Frontal cortex (tissue), 4 donors: Measurements from ENCODE around the gene PPOX. TPM values are rescaled to one million over a fixed set of nuclear protein-coding genes. Genes with fewer than 3 reads are reported as not detected.

Experiments used
- DNase-seq, 2 donors: peaks; one replicate each; pipeline ENCODE4 v3.0.0; 2012; ENCODE audit warnings: low spot score in 2 of 2
- FAIRE-seq: peaks from 2 replicates; lab custom pipeline; 2012; peaks lifted over from hg19 to GRCh38; lab: Jason Lieb, UNC
- total RNA-seq: library from RNA; depleted of rRNA; stranded (reverse); fragments of >200 nt; gene quantifications from one replicate; pipeline ENCODE4 v1.2.3, GENCODE V29; 2014
- donor health status: control.
- donor health status: control.
- donor health status: control.

The PPOX gene
- total RNA-seq, 1 donor from 2014 or later, result 26.5 TPM

DNA sequence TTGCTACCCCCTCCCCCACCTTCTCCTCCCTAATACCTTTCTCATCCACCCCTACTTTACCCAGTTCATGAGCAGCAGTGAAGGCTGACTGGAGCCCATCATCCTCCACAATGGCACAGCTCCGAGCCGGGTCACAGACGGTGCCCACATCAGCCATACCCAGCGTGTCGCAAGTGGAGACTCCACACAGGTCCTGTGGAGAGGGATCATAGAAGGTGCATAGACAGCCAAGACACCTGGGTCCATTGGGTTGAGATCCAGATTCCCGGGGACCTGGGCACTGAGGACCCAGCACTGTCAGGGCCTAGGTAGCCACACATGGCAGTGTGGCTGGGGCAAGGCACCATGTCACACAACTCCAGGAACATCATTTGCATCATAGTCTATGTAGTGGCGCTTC, 29.9 kb downstream of the PPOX start:
- no peak for DNase-seq
- FAIRE-seq, result no peak

DNA sequence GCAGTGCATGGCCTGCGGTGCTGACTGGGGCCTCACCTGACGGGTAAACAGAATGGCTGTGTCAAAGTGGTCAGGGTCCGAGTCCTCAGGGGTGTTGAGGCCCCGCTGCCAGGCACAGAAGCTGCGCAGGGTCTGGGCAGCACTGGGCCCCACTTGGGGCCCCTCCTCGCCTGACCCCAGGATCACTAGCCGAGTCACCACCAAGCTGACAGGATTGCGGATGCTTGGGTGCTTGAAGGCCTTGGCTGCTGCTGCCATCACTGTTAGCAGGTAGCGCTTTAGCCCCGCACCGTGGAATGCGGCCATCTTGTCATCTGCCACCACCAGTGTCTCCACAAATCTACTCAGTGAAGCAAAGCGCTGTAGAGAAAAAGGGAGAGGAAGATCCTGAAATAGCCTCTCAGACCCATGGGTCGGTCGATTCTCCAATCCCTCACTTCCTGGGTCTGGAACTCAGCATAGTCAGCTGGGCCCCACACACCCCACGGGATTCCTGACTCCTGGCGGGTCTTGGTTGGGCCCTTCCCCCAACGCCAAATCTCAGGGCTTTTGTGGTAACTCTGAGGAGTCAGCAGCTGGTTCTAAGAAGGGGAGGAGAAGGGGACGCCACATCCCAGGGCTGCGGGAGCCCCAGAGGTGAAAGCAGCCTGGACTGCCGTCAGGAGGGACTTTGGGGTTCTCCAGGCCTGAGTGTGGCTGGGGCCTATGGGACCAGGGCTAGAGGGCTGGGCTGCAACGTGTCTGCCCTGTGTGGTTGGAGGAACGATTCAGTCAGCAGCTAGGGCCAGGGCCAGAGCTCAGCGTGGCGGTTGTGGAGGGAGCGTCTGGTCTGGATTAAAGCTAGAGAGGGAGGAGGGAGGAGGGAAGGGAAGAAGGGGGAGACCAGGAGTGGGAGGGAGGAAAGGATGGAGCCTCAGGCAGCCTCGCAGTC, 30.6 kb downstream of the PPOX start:
- FAIRE-seq (no peak), DNase-seq (no peak)

DNA sequence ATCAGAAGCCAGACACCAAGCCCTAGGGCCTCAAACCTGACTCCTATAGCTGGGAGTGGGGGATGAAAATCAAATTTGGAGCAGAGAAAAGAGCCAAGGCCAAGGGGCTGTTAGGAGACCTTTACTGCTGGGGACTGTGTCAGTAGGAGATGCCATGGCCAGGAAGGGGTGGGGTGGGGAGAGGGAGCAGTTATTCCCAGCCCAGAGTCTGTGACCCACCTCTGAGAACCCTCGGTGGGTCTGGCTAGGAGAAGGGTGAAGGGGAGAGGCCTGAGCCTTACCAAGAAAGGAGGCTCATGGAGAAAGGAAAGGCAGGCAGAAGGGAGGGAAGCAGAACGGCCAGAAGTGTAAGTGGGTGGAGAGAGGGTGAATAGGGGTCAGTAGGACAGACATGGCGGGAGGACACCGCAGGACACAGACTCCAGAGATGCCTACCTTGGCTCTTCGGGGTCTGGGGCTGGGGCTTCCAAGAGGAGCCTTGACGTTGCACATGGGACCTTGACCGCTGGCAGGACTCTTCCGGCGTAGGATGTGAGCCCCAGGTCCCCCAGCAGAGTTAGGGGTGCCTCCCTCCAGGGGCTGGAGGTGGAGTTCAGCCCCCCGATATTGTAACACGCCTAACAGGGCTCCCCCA, 31.5 kb downstream of the PPOX start:
- FAIRE-seq (no peak), DNase-seq (no peak)

DNA sequence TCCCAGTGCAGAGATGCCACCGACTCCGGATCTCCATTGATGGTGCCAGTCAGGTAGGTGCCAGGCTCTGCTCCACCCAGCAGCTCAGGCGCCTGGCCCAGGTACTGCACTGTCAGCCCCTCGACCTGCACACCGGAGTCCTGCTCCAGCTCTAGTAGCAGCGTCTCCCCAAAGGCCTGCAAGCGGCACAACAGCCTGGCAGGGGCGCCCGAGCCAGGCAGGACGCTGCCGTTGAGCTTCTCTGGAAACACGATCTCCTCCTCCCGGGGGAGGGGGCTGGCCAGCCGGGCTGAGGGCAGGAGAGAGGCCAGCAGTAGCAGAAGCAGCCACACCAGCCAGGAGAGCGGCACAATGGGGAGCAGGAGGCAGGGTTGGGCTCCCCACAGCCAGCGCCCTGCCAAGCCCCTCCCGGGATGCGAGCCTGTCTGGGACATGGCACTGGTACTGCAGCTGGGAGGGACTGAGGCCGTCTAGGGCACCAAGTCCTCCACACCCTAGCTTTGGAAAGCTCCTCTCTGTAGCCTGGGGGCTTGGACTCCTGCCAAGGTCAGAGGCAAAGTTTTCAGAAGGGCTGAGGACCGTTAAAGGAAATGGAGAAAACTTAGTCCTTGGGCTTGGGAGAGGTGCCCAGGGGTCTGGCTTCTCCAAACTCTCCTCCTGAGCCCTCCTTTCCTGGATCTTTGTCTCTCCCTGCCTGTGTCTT, 32.1 kb downstream of the PPOX start:
- no peak for DNase-seq
- FAIRE-seq, result no peak

DNA sequence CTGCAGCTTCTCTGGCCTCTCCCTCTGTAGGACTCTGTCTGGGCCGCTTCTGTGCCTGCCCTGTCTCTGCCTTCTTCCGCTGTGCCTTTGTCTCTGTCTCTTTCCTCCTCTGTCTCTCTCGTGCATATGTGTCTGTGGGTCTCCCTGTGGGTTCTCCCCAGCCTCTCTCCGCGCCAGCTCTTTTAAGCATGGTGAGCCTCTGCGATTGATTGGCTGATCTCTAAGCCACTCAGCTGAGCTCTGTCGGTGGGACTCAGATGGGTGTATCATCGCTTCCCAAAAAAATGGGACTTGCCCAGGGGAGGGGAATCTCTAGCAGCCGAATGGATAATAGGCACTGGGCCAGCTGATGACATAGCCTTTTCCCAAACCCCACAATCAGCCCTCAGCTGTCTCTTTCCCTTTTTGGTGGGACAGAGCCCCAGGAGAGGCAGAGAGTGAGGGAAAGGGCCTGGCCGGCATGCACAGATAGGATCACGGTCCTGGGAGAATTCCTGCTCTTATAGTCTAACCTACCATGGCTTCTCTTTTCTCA, 32.7 kb downstream of the PPOX start, which contains the start of gene ADAMTS4:
ADAMTS4 (minus strand) TSS at position 158 of the 535 bp plus-strand sequence. CDS start 427 bp downstream, outside the sequence.
- FAIRE-seq (no peak), DNase-seq (peak; percentile 64 to 73)

DNA sequence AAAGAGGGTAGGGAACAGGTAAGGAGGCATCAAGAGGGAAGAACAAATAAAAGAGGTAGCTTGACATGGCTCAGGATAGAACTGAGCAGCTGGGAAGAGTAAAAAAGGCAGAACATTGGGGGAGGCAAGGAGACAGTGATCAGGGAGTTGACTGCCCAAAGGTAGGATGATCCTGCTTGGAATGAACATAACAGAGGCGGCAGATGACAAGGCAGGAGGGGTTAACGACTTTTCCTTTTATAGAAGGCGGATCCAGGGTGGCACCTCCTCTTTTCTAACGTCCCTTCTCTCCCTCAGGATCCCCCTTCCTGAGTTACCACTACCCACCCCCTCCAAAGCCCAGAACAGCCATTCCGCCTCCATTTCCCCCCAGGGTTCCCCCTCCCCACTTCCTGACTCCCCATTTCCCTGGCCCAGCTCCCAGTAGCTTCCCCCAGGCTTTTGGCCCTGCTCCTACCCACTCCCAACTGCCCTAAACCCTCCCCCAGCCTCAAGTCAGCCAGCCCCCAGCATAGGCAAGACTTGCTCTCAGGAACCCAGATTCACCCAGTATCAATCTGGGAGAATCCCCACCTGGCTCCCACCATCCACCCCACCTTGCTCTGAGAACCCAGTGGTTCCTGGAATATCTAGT, 33.4 kb downstream of the PPOX start:
- no peak for FAIRE-seq
- DNase-seq, result no peak

DNA sequence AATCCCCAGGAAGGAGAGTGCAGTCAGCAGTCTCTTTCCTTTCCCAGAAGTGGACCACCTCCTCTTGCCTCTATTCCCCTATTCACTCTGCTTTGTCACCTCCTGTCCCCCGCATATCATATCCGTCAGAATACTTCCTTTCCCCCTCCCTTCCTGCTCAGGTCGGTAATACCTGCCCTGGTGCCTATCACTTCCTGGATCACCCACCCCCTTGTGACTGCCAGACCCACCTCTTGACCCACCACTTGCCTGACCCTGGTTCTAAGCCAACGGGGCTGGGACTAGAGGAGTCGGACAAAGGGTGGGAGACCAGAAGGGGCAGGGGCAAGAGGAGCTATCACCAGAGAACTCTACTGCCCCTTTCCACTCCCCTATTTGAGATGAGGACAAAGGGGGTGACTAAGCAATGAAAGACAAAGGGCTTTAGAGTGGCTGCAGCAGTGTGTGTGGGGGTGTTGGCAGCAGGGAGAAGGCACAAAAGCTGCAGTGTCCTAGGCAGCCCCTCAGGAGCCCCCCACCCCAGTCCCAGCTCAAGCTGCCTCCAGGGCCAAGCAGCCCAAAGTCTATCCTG, 34.3 kb downstream of the PPOX start:
- FAIRE-seq, result no peak
- no peak for DNase-seq

DNA sequence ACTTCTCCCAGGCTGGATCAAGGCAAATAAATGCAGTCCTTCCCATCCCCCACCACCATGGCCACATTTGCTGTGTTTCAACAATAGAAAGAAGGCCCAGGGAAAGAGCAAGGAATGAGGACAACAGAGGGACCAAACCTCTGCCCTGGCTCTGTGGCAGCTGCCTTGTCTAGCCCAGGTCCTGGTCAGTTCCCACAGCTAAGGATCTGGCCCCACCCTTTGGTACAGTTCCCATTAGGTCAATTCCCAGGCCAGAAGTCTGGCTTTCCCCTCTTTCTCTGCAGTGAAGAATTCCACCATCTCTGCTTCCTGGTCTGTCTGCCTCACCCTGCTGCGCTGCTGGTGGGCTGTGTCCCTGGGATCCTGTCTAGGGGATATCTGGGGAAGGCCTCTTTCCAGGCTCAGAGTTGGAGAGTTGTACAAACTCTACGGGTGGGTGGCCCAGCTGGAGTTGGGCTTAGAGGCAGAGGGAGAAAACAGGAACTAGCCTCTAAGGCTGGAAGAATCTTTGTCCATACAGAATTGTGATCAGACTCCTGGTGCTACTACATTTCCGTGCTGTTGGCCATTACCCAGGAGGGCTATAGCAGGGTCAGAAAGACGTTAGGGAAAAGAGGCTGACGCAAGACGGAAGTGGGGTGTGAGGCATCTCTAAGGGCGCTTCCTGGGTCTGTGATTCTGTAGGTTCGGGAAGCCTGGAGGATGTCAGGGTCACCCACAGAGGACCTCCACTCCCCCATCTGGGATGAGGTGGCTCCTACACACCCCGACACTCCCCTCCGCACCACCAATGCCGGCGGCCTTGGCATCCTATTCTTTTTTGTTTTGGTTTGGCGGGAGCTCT, 35.0 kb downstream of the PPOX start:
- FAIRE-seq (no peak), DNase-seq (no peak)

DNA sequence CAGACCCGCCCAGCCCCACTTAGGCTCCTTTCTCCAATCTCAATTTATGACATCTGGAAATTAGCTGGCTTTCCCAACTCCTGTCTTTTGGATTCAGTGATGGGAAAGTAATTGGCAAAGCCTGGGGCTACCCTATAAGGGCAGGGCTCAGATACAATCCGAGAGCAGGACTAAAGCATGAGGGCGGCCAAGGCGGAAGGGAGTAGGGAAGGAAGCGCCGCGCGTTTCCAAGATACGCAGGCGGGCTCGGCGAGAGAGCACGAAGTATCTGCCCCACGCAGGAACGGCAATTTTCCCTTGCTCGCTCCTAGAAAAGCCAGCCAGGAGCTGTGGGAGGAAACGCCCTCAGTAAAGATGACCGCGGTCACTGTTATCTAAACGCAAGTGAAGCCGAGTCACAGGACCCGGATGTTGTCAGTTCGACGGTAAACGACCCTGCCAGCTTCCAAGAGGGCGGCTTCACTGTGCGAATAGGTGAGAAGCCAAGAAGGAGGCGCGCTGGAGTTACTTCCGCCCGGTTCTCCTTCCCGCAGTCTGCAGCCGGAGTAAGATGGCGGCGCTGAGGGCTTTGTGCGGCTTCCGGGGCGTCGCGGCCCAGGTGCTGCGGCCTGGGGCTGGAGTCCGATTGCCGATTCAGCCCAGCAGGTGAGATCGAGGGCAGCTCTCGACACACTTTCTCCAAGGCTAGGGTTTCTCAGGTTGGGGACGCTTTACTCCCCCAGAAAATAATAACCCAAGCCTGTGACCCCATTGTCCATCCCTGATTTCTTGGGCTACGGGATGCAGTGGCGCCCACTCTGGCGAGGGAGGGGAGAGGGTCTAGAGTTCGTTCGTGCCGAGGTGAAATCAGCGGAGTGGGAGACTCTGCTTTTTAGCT, 35.8 kb downstream of the PPOX start, which contains the start of gene NDUFS2:
NDUFS2 (plus strand) TSS at position 532 of the 877 bp plus-strand sequence; CDS start at position 551, 19 bp downstream.
- FAIRE-seq (peak; percentile 39), DNase-seq (peak; percentile 80 to 90)

DNA sequence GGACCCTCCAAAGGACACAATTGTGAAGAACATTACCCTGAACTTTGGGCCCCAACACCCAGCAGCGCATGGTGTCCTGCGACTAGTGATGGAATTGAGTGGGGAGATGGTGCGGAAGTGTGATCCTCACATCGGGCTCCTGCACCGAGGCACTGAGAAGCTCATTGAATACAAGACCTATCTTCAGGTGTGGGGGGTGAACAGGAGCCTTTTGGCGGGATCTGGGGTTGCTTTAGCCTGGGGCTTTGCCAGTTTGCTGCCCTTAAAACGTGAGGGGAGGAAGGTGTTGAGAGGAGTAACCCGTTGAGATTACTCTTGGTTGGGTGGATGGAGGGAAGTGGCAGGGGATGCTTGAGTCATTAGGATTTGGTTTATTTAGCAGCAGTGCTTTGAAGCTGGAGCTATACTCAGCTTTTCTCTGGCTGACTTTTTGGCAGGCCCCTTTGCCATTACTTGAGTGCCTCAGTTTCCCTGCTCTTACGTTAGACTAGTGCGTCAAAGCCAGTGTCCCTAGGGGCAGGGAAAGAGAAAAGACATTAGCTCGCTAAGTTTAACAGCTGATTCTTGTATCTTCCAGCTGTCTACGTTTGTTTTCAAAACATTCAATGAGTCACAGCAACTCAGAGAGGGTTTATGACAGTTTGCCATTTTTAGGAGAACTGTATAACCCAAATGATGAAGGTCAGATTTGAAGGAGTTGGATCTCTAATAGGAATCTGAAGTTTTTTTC, 40.4 kb downstream of the PPOX start:
- DNase-seq (no peak), FAIRE-seq (no peak)

DNA sequence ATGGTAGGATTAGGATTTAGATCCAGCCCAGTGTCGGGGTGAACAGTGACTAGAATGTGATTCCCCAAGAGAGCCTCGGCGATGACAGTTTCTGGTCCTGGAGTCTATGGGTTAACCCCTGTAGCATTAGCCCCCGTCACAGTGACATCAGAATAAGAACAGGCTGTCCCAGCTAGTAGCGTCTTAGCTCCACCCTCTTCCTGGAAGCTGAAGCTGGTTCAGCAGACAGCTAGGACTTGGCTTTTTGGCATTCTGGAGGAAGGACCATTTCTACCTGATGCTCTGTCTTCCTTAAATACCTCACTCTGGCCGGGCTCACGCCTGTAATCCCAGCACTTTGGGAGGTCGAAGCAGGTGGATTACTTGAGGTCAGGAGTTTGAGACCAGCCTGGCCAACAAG, 40.9 kb downstream of the PPOX start:
- no peak for FAIRE-seq
- no peak for DNase-seq

DNA sequence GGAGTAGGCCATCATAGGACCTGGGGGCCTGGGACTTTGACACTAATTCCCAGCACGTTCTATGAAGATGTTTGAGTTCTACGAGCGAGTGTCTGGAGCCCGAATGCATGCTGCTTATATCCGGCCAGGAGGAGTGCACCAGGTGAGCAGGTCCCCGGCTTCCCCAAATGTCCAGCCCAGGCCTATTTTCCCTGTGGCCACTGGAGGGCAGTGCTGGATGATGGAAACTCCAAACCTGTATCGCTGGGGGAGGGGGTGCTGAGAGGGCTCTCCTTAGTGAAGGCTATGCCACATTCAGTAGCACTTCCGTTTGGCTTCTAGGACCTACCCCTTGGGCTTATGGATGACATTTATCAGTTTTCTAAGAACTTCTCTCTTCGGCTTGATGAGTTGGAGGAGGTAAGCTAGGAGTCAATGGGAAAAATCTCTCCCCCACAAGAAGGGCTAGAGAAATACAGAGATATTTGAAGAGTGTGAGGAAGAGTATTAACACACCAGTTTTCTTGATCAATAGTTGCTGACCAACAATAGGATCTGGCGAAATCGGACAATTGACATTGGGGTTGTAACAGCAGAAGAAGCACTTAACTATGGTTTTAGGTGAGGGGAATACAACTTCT, 43.7 kb downstream of the PPOX start:
- no peak for FAIRE-seq
- DNase-seq, result peak in 1 of 2 donors; percentile 73

DNA sequence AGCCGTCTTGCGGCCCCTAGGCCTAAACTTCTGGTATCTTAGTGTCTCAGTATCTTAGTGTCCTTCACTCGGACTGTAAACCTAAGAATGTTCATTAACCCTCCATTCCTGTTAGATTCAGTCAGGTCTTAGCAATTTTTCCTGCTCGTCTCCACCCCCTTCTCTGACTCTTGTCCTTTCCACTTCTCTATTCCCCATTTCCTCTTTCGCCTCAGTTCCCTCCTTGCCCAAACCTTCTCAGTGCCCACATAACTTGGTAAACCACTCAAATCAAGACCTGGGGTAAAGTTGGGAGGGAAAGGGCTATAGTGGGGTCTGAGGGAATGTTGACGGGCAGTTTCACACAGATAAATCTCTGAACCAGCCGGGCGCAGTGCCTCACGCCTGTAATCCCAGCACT, 48.1 kb downstream of the PPOX start:
- DNase-seq, result no peak
- FAIRE-seq, result no peak

DNA sequence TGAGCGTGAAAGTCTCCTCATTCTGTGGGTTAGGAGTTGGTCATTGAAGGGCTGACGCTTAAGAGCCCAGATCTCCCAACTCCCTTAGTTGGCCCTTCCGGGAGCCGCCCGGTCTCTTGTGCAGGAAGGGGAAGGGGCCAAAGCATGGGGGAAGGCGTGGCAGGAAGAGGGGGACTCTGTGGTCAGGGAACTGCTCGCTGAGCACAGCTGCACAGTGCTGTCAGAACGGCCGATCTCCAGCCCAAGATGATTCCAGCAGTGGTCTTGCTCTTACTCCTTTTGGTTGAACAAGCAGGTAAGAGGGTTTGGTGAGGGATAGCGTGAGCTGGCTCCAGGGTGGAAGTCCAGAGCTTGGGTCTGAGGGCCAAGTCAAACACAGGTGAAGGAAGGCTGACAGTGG, 48.9 kb downstream of the PPOX start, which contains the start of gene FCER1G:
FCER1G (plus strand) TSS at position 220 of the 400 bp plus-strand sequence; CDS start at position 247, 27 bp downstream.
- DNase-seq, result no peak
- no peak for FAIRE-seq

DNA sequence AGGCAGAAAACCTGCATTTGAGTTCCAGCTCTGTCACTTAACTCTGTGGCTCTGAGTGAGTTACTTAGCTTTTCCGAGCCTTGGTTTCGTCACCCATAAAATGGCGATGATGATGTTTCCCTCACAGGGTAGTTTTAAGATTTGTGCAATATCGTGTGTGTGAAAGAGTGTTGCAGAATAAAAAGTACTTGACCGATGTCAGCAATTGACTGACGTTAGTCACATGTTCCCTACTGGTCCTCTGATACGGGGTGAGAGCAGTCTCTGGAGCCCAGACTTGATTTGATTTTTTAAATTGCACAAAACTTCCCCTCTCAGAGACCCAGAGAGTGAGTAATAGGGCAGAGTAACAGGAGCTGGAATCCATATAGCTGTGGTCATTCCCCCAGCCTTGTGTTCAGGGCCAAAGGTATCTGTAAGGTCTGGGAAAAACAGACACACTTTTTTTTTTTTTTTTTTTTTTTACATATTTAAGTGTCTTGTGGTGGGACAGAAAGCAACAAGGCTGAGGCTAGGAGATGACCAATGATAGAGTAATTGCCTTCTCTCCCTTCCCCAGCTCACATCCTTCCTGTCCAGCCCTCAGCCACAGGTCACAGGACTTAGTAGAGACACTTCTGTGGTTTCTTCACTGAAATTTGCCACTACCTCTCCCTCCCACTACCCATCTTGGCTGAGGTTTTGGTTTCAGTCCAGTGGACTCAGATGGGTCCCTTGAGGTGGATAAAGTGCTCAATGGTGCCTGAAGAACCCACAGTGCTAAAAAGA, 50.9 kb downstream of the PPOX start:
- DNase-seq, result no peak

DNA sequence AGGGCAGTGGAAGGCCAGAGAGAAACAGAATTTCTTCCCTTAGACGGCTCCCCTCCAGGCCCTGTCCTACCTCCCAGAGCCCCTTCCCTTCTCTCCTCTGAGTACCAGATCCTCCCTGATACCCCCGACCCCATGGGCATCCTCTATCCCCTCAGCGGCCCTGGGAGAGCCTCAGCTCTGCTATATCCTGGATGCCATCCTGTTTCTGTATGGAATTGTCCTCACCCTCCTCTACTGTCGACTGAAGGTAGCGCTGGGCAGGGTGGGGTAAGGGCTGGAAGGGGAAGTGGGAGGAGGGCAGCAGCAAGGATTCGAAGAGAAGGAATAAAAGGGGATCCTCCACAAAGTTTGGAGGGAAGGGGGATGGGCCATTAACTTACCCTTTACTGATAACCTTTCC, 51.6 kb downstream of the PPOX start:
- FAIRE-seq (no peak), DNase-seq (no peak)

More for the DNA sequence above, 50.9 kb downstream of the PPOX start:
- no peak for FAIRE-seq
